Fibroblast of skin of abdomen (primary cell): ENCODE results near the gene ATXN7L1.
"Not testable (repeated sequence)": the region's sequence is repeated elsewhere in the genome, so short reads cannot be mapped to it uniquely, and the experiment has no call there.

ENCODE experiments used
- DNase-seq: peaks from one replicate; pipeline ENCODE4 v3.0.0-alpha.2; 2013

The ATXN7L1 gene

DNA sequence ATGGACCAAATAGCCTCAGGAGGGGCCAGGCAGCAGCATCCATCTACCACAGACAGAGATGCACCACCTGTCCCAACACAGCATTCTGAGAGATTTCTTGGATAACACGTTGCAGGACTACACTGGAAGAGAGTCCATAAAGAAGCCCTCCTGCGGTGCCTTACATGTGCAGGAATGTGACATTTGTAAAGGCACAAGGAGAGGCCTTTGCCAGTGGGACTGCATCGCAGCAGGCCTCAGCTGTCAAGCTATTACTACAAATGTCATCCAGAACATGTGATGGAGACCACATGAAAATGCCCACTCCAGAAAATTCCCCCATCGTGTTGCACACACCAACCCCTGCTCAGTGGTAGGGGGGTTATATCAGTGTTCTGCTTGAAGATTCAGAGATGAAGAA is 77.4 kb downstream of the ATXN7L1 start:
- no peak for DNase-seq

DNA sequence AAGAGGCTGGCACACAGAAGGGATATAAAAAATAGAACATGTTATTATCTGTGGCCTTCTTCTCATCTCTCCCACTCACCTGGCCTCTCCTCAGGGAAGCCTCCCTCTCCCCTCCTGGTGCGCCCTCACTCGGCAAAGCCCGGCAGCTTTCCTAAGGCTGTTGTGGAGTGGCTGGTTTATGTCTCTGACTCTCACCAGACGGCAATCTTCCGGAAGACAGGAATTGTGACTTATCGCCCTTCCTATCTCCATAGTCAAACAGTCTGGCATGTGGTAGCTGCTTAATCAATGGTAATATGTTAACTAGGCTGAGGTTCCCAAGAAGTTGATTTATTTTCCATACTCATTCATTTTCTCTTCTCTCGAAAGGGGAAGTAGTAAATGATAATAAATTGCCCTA is 78.7 kb downstream of the ATXN7L1 start:
- no peak for DNase-seq

DNA sequence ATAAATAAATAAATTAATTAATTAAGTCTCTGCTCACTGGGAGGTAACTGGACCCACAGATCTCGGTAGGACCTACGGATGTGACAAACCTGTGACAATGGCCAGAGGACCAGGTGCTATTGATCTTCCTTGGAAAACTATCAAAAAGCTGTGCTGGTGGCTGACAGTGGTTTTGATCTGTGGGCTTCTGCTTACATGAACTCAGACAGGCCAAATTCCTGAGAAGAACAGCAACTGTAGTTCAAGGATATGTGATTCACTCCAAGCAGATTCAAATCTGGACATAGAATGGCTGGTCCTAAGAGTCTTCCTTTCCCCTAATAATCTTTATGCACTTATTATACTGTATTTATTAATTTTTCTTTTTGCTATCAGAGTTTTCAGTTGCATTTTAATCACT is 80.0 kb downstream of the ATXN7L1 start:
- DNase-seq, result peak; percentile 61

DNA sequence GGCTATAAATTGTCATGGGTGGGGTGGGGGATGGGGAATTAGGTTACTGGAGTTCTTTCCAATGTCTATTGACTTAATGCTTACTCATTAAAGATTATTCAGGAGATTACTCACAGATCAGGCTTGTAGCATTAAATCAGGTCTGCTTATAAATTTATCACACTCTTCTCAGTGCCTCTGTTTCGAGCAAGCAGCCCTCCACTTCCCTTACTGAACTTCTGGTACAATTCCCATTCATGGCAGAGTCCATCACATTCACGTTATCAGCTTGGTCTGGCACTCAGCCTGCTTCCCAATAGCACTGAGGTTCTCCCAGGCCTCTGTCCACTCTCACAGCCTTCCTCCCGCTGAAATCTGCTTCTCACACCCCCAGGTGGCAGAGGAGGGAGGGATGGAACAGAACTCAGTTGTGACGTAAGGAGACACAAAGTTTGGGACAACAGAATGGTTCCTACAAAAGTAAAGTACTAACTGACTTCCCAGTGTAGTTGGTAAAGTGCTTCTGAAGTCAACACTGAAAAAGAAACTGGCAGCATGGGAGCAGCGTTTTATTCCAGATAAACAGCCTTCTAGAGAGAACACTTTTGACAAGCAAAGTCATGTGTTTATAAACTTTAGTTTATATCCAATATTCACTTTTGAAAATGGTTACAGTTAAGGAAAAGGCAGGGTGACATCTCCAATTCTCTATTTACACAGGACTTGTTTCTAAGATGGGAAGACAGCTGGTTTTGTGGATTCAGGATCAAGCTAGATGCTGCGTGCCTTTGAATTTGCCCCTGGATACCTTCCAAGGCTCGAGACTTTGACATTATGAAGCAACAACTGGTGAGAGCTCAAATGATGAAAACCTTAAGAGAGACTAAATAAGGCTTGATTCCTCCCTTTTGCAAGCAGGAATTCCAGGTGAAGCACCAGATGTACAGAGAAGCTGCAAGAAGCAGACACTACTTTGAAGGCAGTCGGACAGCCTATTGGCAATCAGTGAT is 81.4 kb downstream of the ATXN7L1 start:
- peak; percentile 75 for DNase-seq

DNA sequence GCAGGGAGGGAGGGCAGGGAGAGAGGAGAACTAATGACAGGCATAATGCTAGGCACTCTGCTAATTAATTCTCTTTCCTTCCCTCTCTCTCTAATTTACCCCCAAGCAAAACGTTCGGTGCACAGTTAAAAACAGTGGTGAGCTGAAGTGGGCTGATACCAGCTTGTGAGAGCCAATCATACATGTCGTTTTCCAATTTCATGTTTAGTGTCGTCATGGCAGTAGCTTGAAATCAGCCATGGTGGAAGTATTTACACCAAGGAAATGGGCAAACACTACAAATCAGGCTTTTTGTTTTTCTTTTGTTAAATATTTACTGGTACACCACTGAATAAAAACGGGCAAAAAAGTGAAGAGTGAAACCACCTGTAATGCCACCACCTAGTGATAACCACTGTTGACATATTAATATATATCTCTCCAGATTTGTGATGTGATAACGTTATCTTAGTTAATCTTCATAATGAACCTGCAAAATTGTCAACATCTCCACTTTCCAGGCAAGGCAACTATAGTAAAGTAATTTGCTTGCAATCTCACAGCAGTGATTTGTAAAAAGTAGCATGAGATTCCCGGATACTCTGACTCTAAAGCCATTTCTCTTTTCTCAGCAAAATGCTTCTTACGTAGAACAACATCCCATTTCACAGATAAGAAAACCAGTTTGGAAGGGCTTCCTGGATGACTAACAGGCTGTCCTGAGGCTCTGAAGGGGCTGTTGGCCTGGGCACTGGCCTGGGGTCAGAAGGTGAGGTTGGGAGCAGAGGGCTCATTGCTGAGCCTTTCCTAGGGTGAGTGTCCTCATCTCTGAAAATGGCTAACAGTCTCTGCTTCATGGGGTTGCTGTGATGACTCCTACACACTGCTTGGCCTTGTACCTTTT is 83.7 kb downstream of the ATXN7L1 start:
- no peak for DNase-seq

DNA sequence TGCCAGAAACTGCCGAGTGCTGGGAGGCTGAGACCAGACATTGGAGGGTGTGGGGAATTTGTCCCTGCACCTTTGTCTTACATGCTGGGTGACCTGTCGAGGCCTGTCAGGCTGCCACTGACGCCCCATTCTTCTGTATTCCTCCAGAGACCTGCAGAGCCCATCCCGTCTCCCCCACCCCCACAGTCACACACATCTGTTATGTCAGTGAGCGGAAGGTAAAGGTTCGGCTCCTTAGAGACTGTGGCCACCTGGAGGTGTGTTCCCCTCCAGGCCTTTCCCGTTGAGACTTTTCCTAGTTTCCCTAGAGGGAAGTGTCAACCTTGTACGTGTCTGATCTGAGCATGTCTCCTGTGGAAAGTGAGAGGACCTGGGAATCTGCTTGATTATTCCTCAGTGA is 84.5 kb downstream of the ATXN7L1 start:
- DNase-seq, result no peak

DNA sequence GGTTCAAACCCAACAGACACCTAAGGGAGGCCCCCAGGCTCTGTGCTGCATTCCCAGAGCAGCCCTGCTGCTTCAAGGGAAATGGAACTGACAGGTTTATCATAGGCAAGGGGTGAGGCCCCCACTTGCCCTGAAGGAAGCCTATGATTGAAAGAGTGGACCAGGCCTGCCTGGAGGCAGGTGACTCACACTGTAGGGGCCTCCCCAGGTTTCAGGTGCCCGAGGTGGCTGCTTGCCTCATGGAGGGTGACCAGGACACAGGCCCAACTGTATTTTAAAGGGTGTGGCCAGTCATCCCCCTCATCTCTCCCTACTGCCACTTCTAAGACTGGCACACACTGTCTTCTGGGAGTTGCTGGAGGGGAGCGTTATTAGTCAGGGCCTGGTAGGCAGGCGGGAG is 85.4 kb downstream of the ATXN7L1 start:
- no peak for DNase-seq

DNA sequence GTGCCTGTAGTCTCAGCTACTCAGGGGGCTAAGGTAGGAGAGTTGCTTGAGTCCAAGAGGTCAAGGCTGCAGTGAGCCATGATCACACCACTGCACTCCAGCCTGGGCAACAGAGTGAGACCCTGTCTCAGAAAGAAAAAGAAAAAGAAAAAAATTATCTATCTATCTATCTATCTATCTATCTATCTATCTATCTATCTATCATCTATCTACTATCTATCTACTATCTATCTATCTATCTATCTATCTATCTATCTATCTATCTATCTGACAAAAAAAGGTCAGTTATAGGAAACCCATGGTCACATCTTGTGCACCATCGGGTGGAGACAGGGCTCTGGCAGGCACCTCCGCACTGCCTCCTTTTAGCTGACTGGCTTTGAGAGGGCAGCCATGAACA is 85.9 kb downstream of the ATXN7L1 start:
- DNase-seq, result not testable (repeated sequence)

DNA sequence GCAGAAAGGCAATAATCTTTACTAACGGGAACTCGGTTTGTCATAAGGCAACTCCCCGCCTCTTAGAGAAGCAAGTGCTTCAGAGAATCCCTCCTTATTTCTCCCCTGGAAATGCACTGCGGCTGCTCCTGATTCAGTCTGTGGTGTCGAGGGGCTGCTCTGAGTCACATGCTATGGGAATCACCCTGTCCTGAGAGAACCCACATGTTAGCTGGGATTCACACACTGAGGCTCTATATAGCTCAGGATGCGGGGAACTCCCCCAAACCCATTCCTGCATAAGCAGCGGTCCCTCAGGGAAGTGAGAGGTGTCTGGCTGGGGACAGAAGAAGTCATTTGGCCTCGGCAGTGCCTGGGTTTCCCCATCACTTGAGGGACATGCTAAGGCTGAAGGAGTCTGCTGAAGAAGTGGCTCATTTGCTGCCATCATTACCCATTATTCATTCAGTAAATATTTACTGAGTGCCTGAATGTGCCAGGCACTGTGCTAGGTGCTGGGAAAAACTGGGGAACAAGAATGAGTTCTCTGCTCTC is 87.5 kb downstream of the ATXN7L1 start:
- no peak for DNase-seq

DNA sequence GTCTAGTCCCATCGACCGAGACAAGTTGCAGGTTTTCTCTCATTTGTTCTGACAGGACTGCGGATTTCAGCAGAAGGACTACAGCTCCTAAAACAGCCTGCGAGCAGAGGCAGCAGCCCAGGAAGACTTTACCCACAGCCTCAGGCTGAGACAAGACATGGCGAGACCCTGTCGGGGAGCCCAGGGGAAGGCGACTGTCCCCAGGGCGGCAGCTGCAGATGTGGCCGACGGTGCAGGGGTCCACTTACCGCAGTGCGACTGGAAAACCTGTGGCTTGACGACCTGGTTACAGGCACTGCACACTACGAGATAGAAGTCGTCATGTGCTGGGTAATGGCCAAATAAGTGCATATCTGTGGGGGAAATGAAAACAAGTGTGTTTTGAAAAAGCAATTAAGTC is 88.0 kb downstream of the ATXN7L1 start:
- no peak for DNase-seq

DNA sequence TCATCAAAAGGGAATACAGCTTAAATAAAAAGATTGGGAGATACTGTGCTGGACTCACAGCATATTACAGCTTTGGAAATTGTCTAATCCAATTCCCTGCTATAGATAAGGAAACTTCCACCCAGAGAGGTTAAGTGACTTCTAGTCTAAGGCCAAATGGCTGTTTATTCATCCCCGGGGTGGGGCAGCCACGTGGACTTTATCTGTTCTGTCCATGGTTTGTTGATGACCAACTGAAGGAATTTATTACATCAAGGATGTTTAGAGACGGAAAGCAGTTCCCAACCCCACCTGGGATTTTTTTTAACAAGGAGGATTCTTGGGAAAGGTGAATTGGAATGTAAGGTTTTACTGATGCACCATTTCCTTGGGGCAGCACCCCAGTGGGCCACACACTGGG is 88.6 kb downstream of the ATXN7L1 start:
- no peak for DNase-seq

DNA sequence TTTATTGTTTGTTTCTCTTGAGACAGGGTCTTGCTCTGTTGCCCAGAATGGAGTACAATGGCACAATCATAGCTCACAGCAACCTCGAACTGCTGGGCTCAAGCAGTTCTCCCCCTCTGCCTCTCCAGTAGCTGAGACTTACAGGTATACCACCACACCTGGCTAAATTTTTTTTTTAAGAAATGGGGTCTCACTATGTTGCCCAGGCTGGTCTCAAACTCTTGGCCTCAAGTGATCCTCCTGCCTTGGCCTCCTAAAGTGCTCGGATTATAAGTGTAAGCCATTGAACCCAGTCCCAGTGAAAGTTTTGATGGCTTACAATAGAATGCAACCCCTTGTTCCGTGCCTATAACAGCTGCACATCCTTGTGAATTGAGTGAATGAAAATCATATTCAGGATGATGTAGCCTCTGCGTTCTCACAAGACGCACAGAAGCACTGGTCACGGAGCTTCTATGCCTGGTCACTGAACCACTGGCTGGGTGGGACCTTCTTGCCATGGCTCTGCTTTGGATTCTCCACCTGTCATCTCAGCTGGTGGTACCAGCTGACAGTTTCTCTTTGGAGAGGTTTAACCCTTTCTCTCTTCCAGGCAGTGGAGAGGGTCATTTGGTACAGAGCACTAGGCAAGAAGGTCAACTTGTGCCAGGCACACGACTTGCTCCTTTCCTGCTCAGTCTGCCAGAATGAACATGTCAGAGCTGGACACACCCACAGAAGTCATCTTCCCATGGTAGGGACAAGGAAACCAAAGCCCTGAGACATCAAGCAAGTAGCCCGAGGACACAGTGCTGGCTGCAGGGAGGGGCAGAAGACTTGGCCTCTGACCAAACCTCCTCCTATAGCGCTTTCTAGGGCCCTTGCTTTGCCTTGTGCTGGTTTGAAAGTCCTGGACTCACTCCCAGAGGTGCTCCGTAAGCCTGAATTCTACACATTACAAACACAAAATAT is 89.6 kb downstream of the ATXN7L1 start:
- no peak for DNase-seq

DNA sequence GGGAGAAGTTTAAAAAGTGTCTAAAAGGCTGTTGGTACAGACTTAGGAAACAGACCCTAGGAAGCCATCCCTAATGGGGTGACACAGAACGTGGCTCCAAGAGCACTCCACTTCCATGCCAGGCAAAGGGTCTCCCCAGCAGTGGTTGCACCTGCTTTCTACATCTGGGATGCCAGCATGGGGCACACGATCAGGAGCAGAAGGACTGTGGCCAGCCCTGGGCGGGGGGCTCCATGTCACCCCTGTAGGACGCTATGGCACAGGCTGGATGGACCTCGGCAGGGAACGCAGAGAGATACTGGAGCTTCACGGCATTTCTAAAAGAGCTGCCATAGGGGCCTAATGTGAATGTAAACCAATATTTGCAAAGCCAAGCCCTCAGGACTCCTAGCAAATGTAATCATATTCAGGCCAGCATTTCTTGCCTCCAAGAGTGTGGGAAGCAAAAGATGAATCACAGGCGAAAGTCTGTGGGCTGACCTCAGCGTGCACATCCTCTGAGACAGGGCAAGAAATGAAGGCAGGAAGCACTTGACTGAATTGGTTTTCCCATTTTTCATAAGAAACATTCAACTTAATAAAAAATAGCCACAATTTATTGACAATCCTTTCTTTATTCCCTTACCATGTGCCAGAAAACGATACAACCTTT is 93.9 kb downstream of the ATXN7L1 start:
- peak; percentile 84 for DNase-seq

DNA sequence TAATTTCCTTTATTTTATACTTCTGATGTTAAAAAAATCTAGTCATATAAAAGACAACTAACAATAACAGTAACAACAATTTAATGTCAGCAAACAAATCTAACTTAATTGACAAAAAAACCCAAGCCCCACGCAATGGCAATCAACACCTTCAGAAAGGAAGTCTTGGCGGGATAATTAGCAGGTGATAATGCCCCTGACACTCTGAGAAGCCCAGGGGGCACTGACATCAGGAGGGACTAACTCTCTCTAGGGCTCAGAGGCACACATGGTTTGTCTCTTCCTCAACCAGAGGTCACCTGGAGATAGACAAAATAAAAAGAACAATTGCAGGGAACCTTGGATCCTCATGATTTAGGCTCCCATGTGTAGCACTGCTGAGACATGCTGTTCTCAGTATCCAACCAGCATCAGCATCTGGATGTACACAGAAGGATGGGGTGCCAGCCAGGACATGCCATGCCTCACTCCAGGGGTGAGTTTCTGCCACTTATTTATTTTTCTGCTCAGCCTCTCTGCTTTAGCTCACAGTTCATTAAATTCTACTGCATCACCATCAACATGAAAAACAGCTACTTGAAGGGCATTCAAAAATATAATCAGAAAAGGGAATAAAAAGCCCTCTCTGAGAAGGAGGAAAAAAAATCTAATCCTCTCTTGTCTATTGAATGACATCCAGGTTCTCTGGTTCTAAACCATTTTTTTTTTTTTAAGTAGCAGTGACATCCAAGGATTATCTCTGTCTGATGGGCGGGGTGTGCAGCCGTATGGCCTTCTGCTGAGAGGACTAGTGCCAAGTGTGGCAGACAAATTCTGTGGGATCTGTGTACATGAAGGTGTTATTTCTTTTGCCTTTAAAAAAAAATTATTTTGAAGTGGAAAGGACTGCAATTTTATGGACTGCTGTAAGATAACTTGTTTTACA is 96.3 kb downstream of the ATXN7L1 start:
- no peak for DNase-seq

DNA sequence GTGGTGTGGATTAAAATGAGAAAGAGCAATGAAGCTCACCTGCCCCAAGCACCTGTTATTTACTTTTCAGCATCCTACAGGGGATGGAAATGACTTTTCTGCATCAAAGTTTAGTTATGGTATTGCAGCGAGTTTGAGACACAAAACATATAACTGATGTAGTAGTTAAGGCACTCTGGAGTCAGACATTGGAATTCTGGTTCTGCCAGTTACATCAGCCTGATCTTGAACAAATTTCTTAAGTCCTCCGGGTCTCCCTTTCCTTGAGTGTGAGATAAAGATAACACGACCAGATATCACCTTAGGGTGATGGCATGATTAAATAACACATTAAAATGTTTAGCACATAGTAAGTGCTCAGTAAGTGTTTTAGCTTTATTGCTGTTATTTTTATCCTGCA is 97.4 kb downstream of the ATXN7L1 start:
- DNase-seq, result no peak

DNA sequence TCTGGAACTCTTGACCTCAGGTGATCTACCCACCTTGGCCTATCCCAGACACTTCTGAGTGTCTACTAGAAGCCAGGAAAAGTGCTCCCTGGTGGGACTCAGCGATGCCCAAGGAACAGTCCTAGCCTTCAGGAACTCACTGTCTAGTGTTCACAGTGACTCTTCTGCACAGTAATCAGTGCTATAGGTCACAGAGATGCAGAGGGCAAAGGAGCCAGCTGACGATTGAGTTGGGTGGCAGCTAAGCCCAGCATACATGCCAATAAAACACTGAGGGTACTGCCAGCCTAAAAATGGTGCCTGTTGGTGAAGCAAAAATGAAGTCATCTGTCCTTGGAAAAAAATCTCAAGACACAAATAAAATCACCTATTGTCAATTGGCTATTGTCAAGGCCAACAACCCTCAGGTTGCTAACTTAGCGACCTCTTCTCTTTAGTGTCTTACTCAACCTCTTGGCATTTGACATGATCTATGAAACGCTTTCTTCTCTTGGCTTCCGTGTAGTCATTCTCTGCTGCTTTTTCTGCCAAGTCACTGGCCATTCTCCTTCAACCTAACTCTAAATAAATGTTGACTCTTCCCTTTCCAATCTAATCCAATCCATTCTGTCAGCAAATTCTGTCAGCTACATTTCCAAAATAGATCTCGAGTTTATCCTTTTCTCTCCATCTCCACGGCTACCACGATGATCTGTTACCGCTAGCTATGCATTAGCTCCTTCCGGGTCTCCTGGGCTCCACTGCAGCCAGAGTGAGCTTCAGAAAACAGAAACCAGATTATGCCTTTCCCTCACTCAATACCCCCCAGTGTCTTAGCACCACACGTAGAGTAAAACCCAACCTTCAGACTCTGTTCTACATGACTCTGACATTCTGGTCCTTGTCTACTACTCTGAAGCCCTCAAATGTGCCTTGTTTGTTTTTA is 99.2 kb downstream of the ATXN7L1 start:
- no peak for DNase-seq

DNA sequence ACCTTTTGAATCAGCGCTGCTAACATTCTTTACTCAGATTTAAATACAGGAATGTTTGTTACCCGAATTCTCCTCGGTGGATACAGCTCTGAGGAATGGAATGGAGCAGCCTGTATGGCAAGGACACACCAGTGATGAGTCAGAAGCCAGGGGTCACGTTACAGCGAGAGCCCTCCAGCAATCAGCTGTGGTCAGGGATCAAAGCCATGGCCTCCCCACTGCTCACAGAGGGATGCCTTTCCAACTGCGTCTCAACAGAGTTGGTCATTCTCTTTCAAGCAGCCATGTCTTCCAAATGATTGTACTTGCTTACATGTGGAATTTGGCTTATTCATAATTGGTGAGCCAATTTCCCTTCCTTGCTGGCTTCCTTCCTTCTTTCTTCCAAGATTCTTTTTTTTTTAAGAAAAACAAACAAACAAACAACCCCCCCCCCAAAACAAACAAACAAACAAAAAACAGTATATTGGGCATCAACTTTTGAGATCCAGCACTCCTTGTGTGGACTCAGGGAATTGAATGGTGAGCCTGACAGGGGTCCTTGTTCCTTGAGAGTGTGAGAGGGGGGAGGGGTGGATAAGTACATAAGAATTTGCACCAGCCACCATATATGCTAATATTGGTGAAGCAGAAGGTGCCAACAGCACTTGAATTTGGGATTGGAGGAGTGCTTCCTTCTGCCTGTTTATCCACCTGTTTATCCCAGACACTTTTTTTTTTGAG is 100.2 kb downstream of the ATXN7L1 start:
- DNase-seq, result peak; percentile 99

DNA sequence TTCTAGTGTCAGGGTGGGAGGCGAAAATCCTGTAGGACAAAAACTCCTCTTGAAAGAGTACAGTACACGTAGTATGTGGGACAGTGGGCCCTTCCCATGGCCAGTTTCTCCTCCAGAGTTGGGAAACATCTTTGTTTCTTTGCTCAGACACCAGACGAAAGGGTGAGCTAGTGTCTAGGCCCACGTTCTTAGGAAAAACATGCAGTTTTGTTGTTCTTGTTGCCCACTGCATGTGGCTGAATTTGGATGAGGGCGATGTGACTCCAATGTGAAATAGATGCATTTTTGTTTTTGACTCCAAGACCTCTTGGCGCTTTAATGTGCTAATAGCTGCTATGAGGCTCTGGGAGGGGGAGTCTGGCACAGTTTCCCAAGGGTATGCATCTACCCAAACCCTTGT is 100.8 kb downstream of the ATXN7L1 start:
- DNase-seq, result no peak
